K562 (cell line): ENCODE results near the gene ABCC1. TPM values are rescaled to one million over a fixed set of nuclear protein-coding genes. Genes with fewer than 3 reads are reported as not detected.

ENCODE experiments used
- ATAC-seq: fragments of 200-7000 bp; cut with Tn5 transposase; 3 replicates; pipeline ENCODE4 v1.9.1; 2020; ENCODE audit warnings: moderate library complexity
- BruUV-seq: library from RNA; stranded (reverse); fragments of 400-500 nt; replicated peaks from 2 replicates; lab custom pipeline; 2021; lab: Mats Ljungman, UMichigan
- CTCF ChIA-PET: fragments of 300-600 bp; formaldehyde crosslinking; extraction: SDS; loops from one replicate; lab custom pipeline; 2021; ENCODE audit warnings: low intra/inter-chr PET ratio; lab: Yijun Ruan, JAX
- POLR2A ChIA-PET: fragments of 300-600, 350-650 bp; sonication (Branson Sonifier 250); formaldehyde crosslinking; extraction: SDS; loops from one replicate; lab custom pipeline; 2021; ENCODE audit warnings: antibody characterized with exemption, inconsistent platforms; lab: Yijun Ruan, JAX
- DNase-seq, 4 experiments: peaks; one replicate each; pipeline versions ENCODE4 v3.0.0 to v3.0.0-alpha.2; 2011 to 2018; ENCODE audit warnings: low spot score in 3 of 4, mixed read lengths in 3 of 4; ENCODE audit errors: extremely low read depth in 1 of 4
- FAIRE-seq: peaks from 2 replicates; lab custom pipeline; 2011; peaks lifted over from hg19 to GRCh38; lab: Jason Lieb, UNC
- H2AFZ ChIP-seq: 2 replicates; pipeline ENCODE4 v1.6.0; 2011; ENCODE audit warnings: low read depth, low read length, control low read depth, inconsistent platforms
- H3K27ac ChIP-seq: fragments of 200-600 bp; 3 replicates; pipeline ENCODE4 v1.8.0; 2011; ENCODE audit warnings: low read depth, mild to moderate bottlenecking, control low read depth, inconsistent platforms, low read length, moderate library complexity, mixed read lengths; ENCODE audit errors: extremely low read depth
- H3K27me3 ChIP-seq, 2 experiments: fragments of 300-600 bp in 1 of 2; 2 replicates in 1 of 2; 3 replicates in 1 of 2; pipeline versions ENCODE4 v1.6.0 to v1.8.0; 2011; ENCODE audit warnings: inconsistent platforms in 2 of 2, low read length in 2 of 2, mild to moderate bottlenecking in 1 of 2, mixed read lengths in 1 of 2, moderate library complexity in 1 of 2; ENCODE audit not compliant: control insufficient read depth in 2 of 2, insufficient read depth in 2 of 2
- H3K36me3 ChIP-seq: fragments of 300-600 bp; 3 replicates; pipeline ENCODE4 v1.8.0; 2011; ENCODE audit warnings: mild to moderate bottlenecking, low read length, inconsistent platforms; ENCODE audit not compliant: control insufficient read depth, insufficient read depth
- H3K4me1 ChIP-seq, 2 experiments: fragments of 200-600 bp in 1 of 2; replicated peaks in 1 of 2; 2 replicates in 1 of 2; 3 replicates in 1 of 2; pipeline versions ENCODE4 v1.5.1 to v1.8.0; 2011; ENCODE audit warnings: inconsistent platforms in 2 of 2, low read length in 2 of 2, mild to moderate bottlenecking in 1 of 2, mixed read lengths in 1 of 2, moderate library complexity in 1 of 2; ENCODE audit not compliant: control insufficient read depth in 2 of 2, insufficient read depth in 2 of 2
- H3K4me2 ChIP-seq: 2 replicates; pipeline ENCODE4 v1.6.1; 2011; ENCODE audit warnings: low read length, control low read depth, inconsistent platforms, mixed read lengths; ENCODE audit not compliant: insufficient read depth
- H3K4me3 ChIP-seq: fragments of 200-600 bp; sonication (generic), shearing (Covaris generic); 2 replicates; pipeline ENCODE4 v1.5.1; 2016; ENCODE audit warnings: control low read depth, inconsistent platforms
- H3K79me2 ChIP-seq: fragments of 200-600 bp; 3 replicates; pipeline ENCODE4 v1.8.0; 2011; ENCODE audit warnings: low read length, inconsistent platforms; ENCODE audit not compliant: control insufficient read depth, insufficient read depth
- H3K9ac ChIP-seq, 2 experiments: 2 replicates each; pipeline versions ENCODE4 v1.6.0 to v1.6.1; 2011; ENCODE audit warnings: low read depth in 2 of 2, low read length in 2 of 2, control low read depth in 1 of 2, inconsistent platforms in 1 of 2, mild to moderate bottlenecking in 1 of 2, mixed read lengths in 1 of 2; ENCODE audit not compliant: insufficient read depth in 1 of 2
- H3K9me1 ChIP-seq: one replicate; pipeline ENCODE4 v1.6.0; 2011; ENCODE audit warnings: inconsistent platforms, mild to moderate bottlenecking, low read length, moderate library complexity; ENCODE audit not compliant: control insufficient read depth, insufficient read depth
- H3K9me3 ChIP-seq: replicated peaks from 2 replicates; pipeline ENCODE4 v1.5.1; 2011; ENCODE audit warnings: low read depth, low read length, inconsistent platforms; ENCODE audit not compliant: control insufficient read depth, insufficient read depth
- H4K20me1 ChIP-seq: replicated peaks from 2 replicates; pipeline ENCODE4 v1.6.1; 2011; ENCODE audit warnings: low read length, inconsistent platforms, mixed read lengths; ENCODE audit not compliant: control insufficient read depth, insufficient read depth
- BHLHE40 ChIP-seq: IDR thresholded peaks from 2 replicates; pipeline ENCODE4 v1.6.1; 2011; ENCODE audit warnings: low read length, improper control_type of control experiment
- C11orf30 ChIP-seq: fragments of 450-650 bp; IDR thresholded peaks from 2 replicates; pipeline ENCODE4 v1.6.1; 2016; ENCODE audit warnings: low read depth, mild to moderate bottlenecking
- KLF6 ChIP-seq: fragments of 250-450 bp; sonication (Bioruptor Pico); IDR thresholded peaks from 2 replicates; pipeline ENCODE4 v1.4.0; 2020; ENCODE audit warnings: mild to moderate bottlenecking, moderate library complexity, borderline replicate concordance
- MAFG ChIP-seq: fragments of 450-650 bp; conservative IDR thresholded peaks from 2 replicates; pipeline ENCODE4 v1.6.1; 2016; ENCODE audit warnings: missing genetic modification characterization, missing compliant biosample characterization
- MEF2D ChIP-seq: conservative IDR thresholded peaks from 2 replicates; pipeline ENCODE4 v1.6.1; 2016; ENCODE audit warnings: low read depth, missing genetic modification characterization, missing compliant biosample characterization
- ZNF316 ChIP-seq: fragments of 450-650 bp; IDR thresholded peaks from 2 replicates; pipeline ENCODE4 v1.6.1; 2016
- WGBS: fragments of 100-300 bp; shearing (Covaris generic); methylation state at CpG from one replicate; pipeline ENCODE4 v1.1.6; 2016; ENCODE audit warnings: low coverage, mixed read lengths; ENCODE audit not compliant: insufficient coverage; ENCODE audit errors: missing lambda C conversion rate; 5-methylcytosine and 5-hydroxymethylcytosine counted together
- in situ Hi-C: fragments of 300-500 bp; cut with MboI; formaldehyde crosslinking; loops from 4 replicates; pipeline ENCODE4 v1.15.0; 2018; ENCODE audit warnings: inconsistent platforms, mixed read lengths
- intact Hi-C: fragments of 100-400 bp; cut with micrococcal nuclease; formaldehyde crosslinking; loops from 2 replicates; pipeline ENCODE4 v1.14.2; 2022
- polyA plus RNA-seq, 8 experiments: library from polyadenylated mRNA; depleted of rRNA in 4 of 8; stranded (reverse) in 5 of 8; unstranded in 3 of 8; fragments of >200 nt; fragmentation: Nextera tagmentation in 2 of 8; fragmentation: Illumina TruSeq in 1 of 8; extraction: Ambion mirVana in 2 of 8; extraction: Trizol in 1 of 8; gene quantifications; 2 replicates each; pipeline versions ENCODE4 v1.2.1 to v1.2.3, GENCODE V29; 2011 to 2014; ENCODE audit warnings: inconsistent platforms in 1 of 8, missing spikeins in 1 of 8
- total RNA-seq, 7 experiments: library from RNA; depleted of rRNA in 6 of 7; stranded (reverse); fragments of >200 nt in 6 of 7; fragmentation: Illumina TruSeq in 2 of 7; extraction: Trizol in 2 of 7; gene quantifications; 2 replicates each; pipeline versions ENCODE4 v1.2.1 to v1.2.3, GENCODE V29; 2011 to 2021; ENCODE audit warnings: low replicate concordance in 1 of 7

ABCC1 gene
- total and polyA plus RNA-seq, 9 of the 15 experiments (the other 6 are each of a cell fraction or from before 2014, with no cell fraction given) = 3.9 to 41.6 (median 10.0) TPM

DNA sequence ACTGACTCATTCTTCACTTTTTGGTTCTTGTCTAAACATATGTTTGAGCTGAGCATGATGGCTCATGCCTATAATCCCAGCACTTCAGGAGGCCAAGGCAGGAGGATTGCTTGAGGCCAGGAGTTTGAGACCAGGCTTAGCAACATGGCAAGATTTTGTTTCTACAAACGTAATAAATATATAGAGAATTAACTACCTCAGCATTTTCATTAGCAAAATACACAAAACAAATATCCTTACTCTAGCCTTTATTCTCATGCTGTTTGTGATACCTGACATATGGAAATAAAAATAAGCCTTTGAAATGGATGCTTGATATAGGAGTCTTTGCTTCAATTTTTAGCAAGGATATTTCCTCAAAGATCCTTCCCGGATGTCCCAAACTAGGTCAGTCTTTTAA is 132.8 kb downstream of the ABCC1 start:
- WGBS = 81% methylated on average over 2 of the region's 2 CpGs
- no TSS peak for BruUV-seq
- in situ Hi-C loops (no loop called here), intact Hi-C loops (no loop called here)
- DNase-seq (no peak), FAIRE-seq (no peak), ATAC-seq (no peak)
- Histone ChIP-seq H3K9ac (no peak overlapping the region), H4K20me1 (no peaks in the 10 kb centered on the region), H3K36me3 (peaks cover 81% of the 10 kb centered on the region; the same call in 2 of the 3 replicates), H3K9me1 (no peaks in the 10 kb centered on the region), H2AFZ (no peak overlapping the region), H3K4me3 (no peak overlapping the region), H3K4me1 (peaks cover 0 to 3% of the 10 kb centered on the region in 2 experiments; a peak in 1 of 5 replicates), H3K27me3 (no peaks in the 10 kb centered on the region), H3K9me3 (peaks cover 7% of the 10 kb centered on the region), H3K4me2 (no peak overlapping the region), H3K27ac (no peak overlapping the region), H3K79me2 (no peaks in the 10 kb centered on the region)
- POLR2A ChIA-PET = no interaction called here
- CTCF ChIA-PET = no interaction called here
- TF ChIP-seq MEF2D (tag) (no peak), MAFG (peak; percentile 16; the same call in 1 of the 2 replicates), ZNF316 (peak; percentile 68), C11orf30 (peak; percentile 44; the same call in 1 of the 2 replicates), KLF6 (CRISPR knock-in tag) (no peak)

- POLR2A ChIA-PET = interaction anchor here (0.7 to 1.3 kb wide), 3 partner anchors 34 to 89 kb away, joined by 3 to 5 read pairs (median 3); no protein-coding TSS in a partner anchor
- peak; percentile 58 to 66 (median 62) for DNase-seq
- peak; percentile 13; the same call in 1 of the 2 replicates for TF ChIP-seq BHLHE40
Observed at GRCh38 chr16:16083421-16084156, 134.2 kb downstream of the ABCC1 start.

More at GRCh38 chr16:16083421-16084156, 134.2 kb downstream of the ABCC1 start:
- BruUV-seq = no TSS peak
- H3K4me3 ChIP-seq = no peak overlapping the region
- H3K9ac ChIP-seq = no peak overlapping the region
- H3K9me3 ChIP-seq = peaks cover 7% of the 10 kb centered on the region
- no peak overlapping the region for H3K27ac ChIP-seq
- WGBS = 96% methylated on average over 9 of the region's 10 CpGs
- intact Hi-C loops (no loop called here), in situ Hi-C loops (no loop called here)
- no peaks in the 10 kb centered on the region for H4K20me1 ChIP-seq
- no peak overlapping the region for H3K4me2 ChIP-seq
- CTCF ChIA-PET = no interaction called here
- no peaks in the 10 kb centered on the region for H3K27me3 ChIP-seq
- H3K79me2 ChIP-seq = no peaks in the 10 kb centered on the region
- peak; percentile 48; the same call in 1 of the 3 replicates for ATAC-seq
- peaks cover 81% of the 10 kb centered on the region; the same call in 2 of the 3 replicates for H3K36me3 ChIP-seq
- peaks cover 0 to 3% of the 10 kb centered on the region in 2 experiments; a peak in 1 of 5 replicates for H3K4me1 ChIP-seq
- peak; percentile 80 for FAIRE-seq
- no peaks in the 10 kb centered on the region for H3K9me1 ChIP-seq
- H2AFZ ChIP-seq = no peak overlapping the region
